GM12878 (cell line): Measurements from ENCODE around the gene INHBC.
A peak's percentile ranks its signal among the peaks of the same experiment; 100 is the strongest.

ENCODE experiments used
- CTCF ChIP-seq, 3 experiments: IDR thresholded peaks in 2 of 3; conservative IDR thresholded peaks in 1 of 3; 2 replicates each; pipeline ENCODE4 v1.5.1; 2011; ENCODE audit warnings: low read depth in 3 of 3, low read length in 3 of 3, mild to moderate bottlenecking in 3 of 3, control low read depth in 2 of 3, moderate library complexity in 2 of 3, inconsistent platforms in 1 of 3, mixed read lengths in 1 of 3; ENCODE audit not compliant: control insufficient read depth in 2 of 3, insufficient read depth in 1 of 3; ENCODE audit errors: extremely low read depth in 1 of 3
- ETV6 ChIP-seq, 2 experiments: fragments of 450-650 bp in 1 of 2; IDR thresholded peaks in 1 of 2; conservative IDR thresholded peaks in 1 of 2; 2 replicates each; pipeline ENCODE4 v1.6.1; 2014; ENCODE audit warnings: antibody characterized with exemption in 1 of 2, borderline replicate concordance in 1 of 2, low read depth in 1 of 2, mild to moderate bottlenecking in 1 of 2, moderate library complexity in 1 of 2
- JUND ChIP-seq: IDR thresholded peaks from 2 replicates; pipeline ENCODE4 v1.6.1; 2012; ENCODE audit warnings: low read depth, mild to moderate bottlenecking, low read length, improper control_type of control experiment, moderate library complexity
- MAX ChIP-seq: IDR thresholded peaks from 2 replicates; pipeline ENCODE4 v1.6.1; 2012; ENCODE audit warnings: low read depth, low read length, improper control_type of control experiment
- POLR2A ChIP-seq: IDR thresholded peaks from 2 replicates; pipeline ENCODE4 v1.6.1; 2011; ENCODE audit warnings: low read depth, mild to moderate bottlenecking, low read length
- YY1 ChIP-seq: IDR thresholded peaks from 2 replicates; pipeline ENCODE4 v1.6.1; 2011; ENCODE audit warnings: low read depth, mild to moderate bottlenecking, low read length

GRCh38 chr12:57476162-57476992 lies 41.8 kb downstream of the INHBC start:
- TF ChIP-seq POLR2A = peak; percentile 73
- TF ChIP-seq MAX = 0 out of 2 replicates have a peak, but pooled peaks have one; percentile 9
- TF ChIP-seq JUND = no peak
- peak; percentile 48 to 81 (median 72) for TF ChIP-seq CTCF (IDR thresholded peaks at IDR 0.05 in 2 of 3, conservative IDR thresholded peaks at IDR 0.05 in 1 of 3; ENCODE audit: control insufficient read depth in 2 of 3, extremely low read depth in 1 of 3, insufficient read depth in 1 of 3, low read depth in 3 of 3, low read length in 3 of 3)
- 0 out of 2 replicates have a peak, but pooled peaks have one; percentile 10 for TF ChIP-seq YY1
- TF ChIP-seq ETV6 (conservative IDR thresholded peaks at IDR 0.05 in 1 of 2, IDR thresholded peaks at IDR 0.05 in 1 of 2; ENCODE audit: borderline replicate concordance in 1 of 2, low read depth in 1 of 2) = no peak
